Effector memory CD4-positive, alpha-beta T cell (primary cell): ENCODE results near the gene POLR3H.
"Not testable (repeated sequence)": the region's sequence is repeated elsewhere in the genome, so short reads cannot be mapped to it uniquely, and the experiment has no call there.

Source experiments
- DNase-seq, 3 donors: peaks; one replicate each; pipeline ENCODE4 v3.0.0-alpha.2; 2020
- H3K27ac ChIP-seq: 2 replicates; pipeline ENCODE4 v1.7.0; 2013; ENCODE audit warnings: mild to moderate bottlenecking, low read length, moderate library complexity; ENCODE audit not compliant: insufficient read depth, poor library complexity, severe bottlenecking
- H3K27me3 ChIP-seq: replicated peaks from 2 replicates; pipeline ENCODE4 v1.7.0; 2013; ENCODE audit warnings: mild to moderate bottlenecking, low read length; ENCODE audit not compliant: insufficient read depth, control insufficient read depth, poor library complexity, severe bottlenecking
- H3K36me3 ChIP-seq: 2 replicates; pipeline ENCODE4 v1.7.0; 2013; ENCODE audit warnings: mild to moderate bottlenecking, low read length, moderate library complexity; ENCODE audit not compliant: control insufficient read depth, insufficient read depth
- H3K4me1 ChIP-seq: 2 replicates; pipeline ENCODE4 v1.7.0; 2013; ENCODE audit warnings: low read length, mild to moderate bottlenecking; ENCODE audit not compliant: control insufficient read depth, insufficient read depth, poor library complexity, severe bottlenecking
- H3K4me3 ChIP-seq: 2 replicates; pipeline ENCODE4 v1.7.0; 2013; ENCODE audit warnings: low read length, low read depth, mild to moderate bottlenecking; ENCODE audit not compliant: insufficient read depth, poor library complexity, severe bottlenecking
- H3K9me3 ChIP-seq: 2 replicates; pipeline ENCODE4 v1.7.0; 2013; ENCODE audit warnings: mild to moderate bottlenecking, low read length, moderate library complexity; ENCODE audit not compliant: control insufficient read depth

The POLR3H gene

GRCh38 chr22:41578818-41579217, 34.5 kb upstream of the POLR3H start:
- no peaks in the 10 kb centered on the region for H3K9me3 ChIP-seq
- H3K4me3 ChIP-seq: no peak overlapping the region
- no peak overlapping the region for H3K27ac ChIP-seq
- no peaks in the 10 kb centered on the region for H3K27me3 ChIP-seq
- peaks cover 34% of the 10 kb centered on the region for H3K36me3 ChIP-seq
- no peaks in the 10 kb centered on the region for H3K4me1 ChIP-seq
- DNase-seq: no peak

GRCh38 chr22:41578114-41578513, 33.8 kb upstream of the POLR3H start:
- no peaks in the 10 kb centered on the region for H3K4me1 ChIP-seq
- no peaks in the 10 kb centered on the region for H3K27me3 ChIP-seq
- H3K9me3 ChIP-seq: no peaks in the 10 kb centered on the region
- no peak overlapping the region for H3K27ac ChIP-seq
- H3K36me3 ChIP-seq: peaks cover 29% of the 10 kb centered on the region
- DNase-seq: no peak
- H3K4me3 ChIP-seq: no peak overlapping the region

GRCh38 chr22:41576877-41577276, 32.6 kb upstream of the POLR3H start:
- no peak overlapping the region for H3K27ac ChIP-seq
- H3K9me3 ChIP-seq: no peaks in the 10 kb centered on the region
- peak in 1 of 3 donors; percentile 9 for DNase-seq
- H3K4me3 ChIP-seq: no peak overlapping the region
- H3K36me3 ChIP-seq: peaks cover 23% of the 10 kb centered on the region
- no peaks in the 10 kb centered on the region for H3K27me3 ChIP-seq
- no peaks in the 10 kb centered on the region for H3K4me1 ChIP-seq

- no peaks in the 10 kb centered on the region for H3K9me3 ChIP-seq
- no peak overlapping the region for H3K27ac ChIP-seq
- peaks cover 23% of the 10 kb centered on the region for H3K36me3 ChIP-seq
- DNase-seq: no peak
- H3K27me3 ChIP-seq: no peaks in the 10 kb centered on the region
- H3K4me1 ChIP-seq: no peaks in the 10 kb centered on the region
- H3K4me3 ChIP-seq: no peak overlapping the region
Observed at GRCh38 chr22:41575533-41575932, 31.3 kb upstream of the POLR3H start.

GRCh38 chr22:41574847-41575381, 30.6 kb upstream of the POLR3H start:
- Histone ChIP-seq H3K4me3 (no peak overlapping the region), H3K9me3 (no peaks in the 10 kb centered on the region), H3K27ac (no peak overlapping the region), H3K36me3 (peaks cover 23% of the 10 kb centered on the region), H3K27me3 (no peaks in the 10 kb centered on the region), H3K4me1 (no peaks in the 10 kb centered on the region)
- DNase-seq: no peak

GRCh38 chr22:41573677-41574076, 29.4 kb upstream of the POLR3H start:
- peaks cover 16% of the 10 kb centered on the region for H3K36me3 ChIP-seq
- H3K27ac ChIP-seq: no peak overlapping the region
- H3K4me3 ChIP-seq: no peak overlapping the region

GRCh38 chr22:41572305-41572704, 28.0 kb upstream of the POLR3H start:
- not testable (repeated sequence) for DNase-seq, H3K27ac ChIP-seq, H3K36me3 ChIP-seq, H3K4me1 ChIP-seq, H3K27me3 ChIP-seq, H3K4me3 ChIP-seq, H3K9me3 ChIP-seq

More at GRCh38 chr22:41573677-41574076, 29.4 kb upstream of the POLR3H start:
- H3K27me3 ChIP-seq: no peaks in the 10 kb centered on the region
- DNase-seq: no peak
- no peaks in the 10 kb centered on the region for H3K4me1 ChIP-seq
- H3K9me3 ChIP-seq: no peaks in the 10 kb centered on the region

GRCh38 chr22:41571786-41572185, 27.5 kb upstream of the POLR3H start:
- H3K9me3 ChIP-seq: no peaks in the 10 kb centered on the region
- no peak for DNase-seq
- H3K27ac ChIP-seq: no peak overlapping the region
- no peak overlapping the region for H3K4me3 ChIP-seq
- H3K27me3 ChIP-seq: no peaks in the 10 kb centered on the region
- peaks cover 4% of the 10 kb centered on the region for H3K36me3 ChIP-seq
- no peaks in the 10 kb centered on the region for H3K4me1 ChIP-seq

GRCh38 chr22:41570221-41570620, 26.0 kb upstream of the POLR3H start:
- H3K27me3 ChIP-seq: no peaks in the 10 kb centered on the region
- no peak for DNase-seq

GRCh38 chr22:41568811-41569210, 24.5 kb upstream of the POLR3H start:
- no peak overlapping the region for H3K4me3 ChIP-seq
- no peaks in the 10 kb centered on the region for H3K27me3 ChIP-seq
- DNase-seq: no peak
- H3K9me3 ChIP-seq: no peaks in the 10 kb centered on the region
- no peaks in the 10 kb centered on the region for H3K4me1 ChIP-seq
- no peaks in the 10 kb centered on the region for H3K36me3 ChIP-seq
- no peak overlapping the region for H3K27ac ChIP-seq

More at GRCh38 chr22:41570221-41570620, 26.0 kb upstream of the POLR3H start:
- Histone ChIP-seq H3K36me3 (no peaks in the 10 kb centered on the region), H3K9me3 (no peaks in the 10 kb centered on the region), H3K4me1 (no peaks in the 10 kb centered on the region), H3K27ac (no peak overlapping the region), H3K4me3 (no peak overlapping the region)

- H3K4me1 ChIP-seq: no peaks in the 10 kb centered on the region
- H3K9me3 ChIP-seq: no peaks in the 10 kb centered on the region
Observed at GRCh38 chr22:41567512-41567768, 23.2 kb upstream of the POLR3H start.

More at GRCh38 chr22:41567512-41567768, 23.2 kb upstream of the POLR3H start:
- H3K36me3 ChIP-seq: no peaks in the 10 kb centered on the region
- H3K27ac ChIP-seq: no peak overlapping the region
- no peak for DNase-seq
- no peak overlapping the region for H3K4me3 ChIP-seq
- no peaks in the 10 kb centered on the region for H3K27me3 ChIP-seq
